NCI-H526 (cell line): Measurements from ENCODE around the gene CYTL1.

Experiments
- DNase-seq, 2 experiments: peaks; one replicate each; lab custom pipeline; 2025; lab: John Stamatoyannopoulos, UW

CYTL1 gene

DNA sequence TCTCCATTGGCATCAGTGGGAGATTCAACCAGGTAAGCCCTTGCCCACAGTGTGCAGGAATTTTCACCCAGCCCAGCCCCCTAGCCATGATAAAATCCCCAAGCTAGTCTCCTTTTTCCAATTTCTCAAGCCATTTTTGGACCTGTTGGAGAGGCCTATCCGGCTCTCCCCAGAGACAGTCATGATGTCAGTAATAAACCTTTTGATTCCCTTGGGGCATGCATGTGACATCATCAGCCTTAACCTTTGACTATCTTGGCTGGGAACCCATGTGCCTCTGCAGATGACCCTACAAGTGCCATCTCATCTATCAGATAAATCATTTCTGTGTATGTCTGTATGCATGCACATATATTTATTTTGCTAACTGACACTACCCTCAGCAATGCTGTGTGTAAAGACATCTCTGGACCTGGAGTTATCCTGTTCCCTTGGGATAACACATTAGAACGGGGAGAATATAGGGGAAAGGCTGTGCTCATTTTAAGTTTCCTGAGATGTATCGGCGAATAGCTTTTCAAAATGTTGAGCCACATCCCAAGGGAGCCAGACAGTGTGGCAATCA lies 51.0 kb downstream of the CYTL1 start:
- no peak for DNase-seq
